HG02610 (cell line): ENCODE results near the gene DCBLD1.

Source experiments
- ATAC-seq: cut with Tn5 transposase; IDR thresholded peaks from one replicate; pipeline ENCODE4 v1.9.1; 2021; ENCODE audit warnings: mild to moderate bottlenecking, moderate library complexity; ENCODE audit not compliant: unreplicated experiment

The DCBLD1 gene

GRCh38 chr6:117552618-117553017, 70.1 kb downstream of the DCBLD1 start:
- ATAC-seq: no peak

- no peak for ATAC-seq
These were observed 70.7 kb downstream of the DCBLD1 start for GRCh38 chr6:117553142-117553541.

GRCh38 chr6:117555262-117555849, 72.9 kb downstream of the DCBLD1 start:
- no peak for ATAC-seq

GRCh38 chr6:117555882-117556498, 73.5 kb downstream of the DCBLD1 start:
- no peak for ATAC-seq

- ATAC-seq: peak; percentile 50
These were observed 75.5 kb downstream of the DCBLD1 start for GRCh38 chr6:117557951-117558350.

- no peak for ATAC-seq
These were observed 76.3 kb downstream of the DCBLD1 start for GRCh38 chr6:117558818-117559217.

- no peak for ATAC-seq
These were observed 76.8 kb downstream of the DCBLD1 start for GRCh38 chr6:117559299-117559698.

GRCh38 chr6:117561128-117561527, 78.7 kb downstream of the DCBLD1 start:
- ATAC-seq: no peak

- no peak for ATAC-seq
These were observed 82.2 kb downstream of the DCBLD1 start for GRCh38 chr6:117564681-117565080.

GRCh38 chr6:117568247-117568646, 85.8 kb downstream of the DCBLD1 start:
- ATAC-seq: no peak

- peak; percentile 63 for ATAC-seq
These were observed 86.4 kb downstream of the DCBLD1 start for GRCh38 chr6:117568831-117569410.

- no peak for ATAC-seq
These were observed 90.7 kb downstream of the DCBLD1 start for GRCh38 chr6:117573006-117573680.

- no peak for ATAC-seq
These were observed 91.7 kb downstream of the DCBLD1 start for GRCh38 chr6:117574198-117574597.

GRCh38 chr6:117585647-117586046, 103.2 kb downstream of the DCBLD1 start:
- no peak for ATAC-seq

- no peak for ATAC-seq
These were observed 108.0 kb downstream of the DCBLD1 start for GRCh38 chr6:117590447-117590846.

- ATAC-seq: no peak
These were observed 108.9 kb downstream of the DCBLD1 start for GRCh38 chr6:117591405-117591804.

GRCh38 chr6:117592983-117593759, 110.7 kb downstream of the DCBLD1 start:
- no peak for ATAC-seq

GRCh38 chr6:117595099-117595923, 112.8 kb downstream of the DCBLD1 start:
- no peak for ATAC-seq

- ATAC-seq: no peak
These were observed 115.3 kb downstream of the DCBLD1 start for GRCh38 chr6:117597755-117598154.
